Ovary (tissue), 9 donors: ENCODE data around the gene FLNC. TPM values are rescaled to one million over a fixed set of nuclear protein-coding genes. Genes with fewer than 3 reads are reported as not detected.
A peak's percentile ranks its signal among the peaks of the same experiment; 100 is the strongest.

Experiments
- DNase-seq, 5 donors: peaks; one replicate each; pipeline ENCODE4 v3.0.0-alpha.2; 2019 to 2020
- H3K27ac ChIP-seq, 2 donors: fragments of 200-600 bp; one replicate each; pipeline versions ENCODE4 v1.5.1 to v1.8.0; 2019 to 2022
- H3K27me3 ChIP-seq: fragments of 200-600 bp; one replicate; pipeline ENCODE4 v1.8.0; 2022
- H3K36me3 ChIP-seq: fragments of 200-600 bp; sonication (generic); one replicate; pipeline ENCODE4 v1.5.1; 2019
- H3K4me1 ChIP-seq: one replicate; pipeline ENCODE4 v1.8.1; 2013; ENCODE audit warnings: mild to moderate bottlenecking, moderate library complexity; ENCODE audit not compliant: insufficient read depth
- H3K4me3 ChIP-seq: fragments of 200-600 bp; sonication (generic); one replicate; pipeline ENCODE4 v1.5.1; 2017
- H3K9me3 ChIP-seq, 2 donors: fragments of 200-600 bp in 1 of 2; sonication (generic) in 1 of 2; one replicate each; pipeline versions ENCODE4 v1.5.1 to v1.8.1; 2013 to 2019; ENCODE audit warnings: mild to moderate bottlenecking in 1 of 2, moderate library complexity in 1 of 2
- EP300 ChIP-seq: sonication (generic); formaldehyde crosslinking; IDR thresholded peaks from one replicate; pipeline ENCODE4 v1.6.1; 2017; ENCODE audit warnings: antibody characterized with exemption
- POLR2A ChIP-seq: fragments of 450-650 bp; IDR thresholded peaks from one replicate; pipeline ENCODE4 v1.6.1; 2017; ENCODE audit warnings: antibody characterized with exemption, mild to moderate bottlenecking, moderate library complexity
- WGBS, 3 donors: extraction: QIAGEN DNeasy Blood & Tissue Kit in 1 of 3; methylation state at CpG; one replicate each; pipeline versions ENCODE4 v1.1.5 to v1.1.7; 2013 to 2017; 5-methylcytosine and 5-hydroxymethylcytosine counted together
- intact Hi-C, 4 donors: fragments of 100-400 bp; cut with DNase I; formaldehyde crosslinking; loops; one replicate each; pipeline versions ENCODE4 v1.11.0 to v1.15.1; 2022 to 2023
- polyA plus RNA-seq, 2 donors: library from polyadenylated mRNA; stranded (reverse); fragments of 200-250 nt in 1 of 2; fragments of 350-450 nt in 1 of 2; fragmentation: Illumina TruSeq in 1 of 2; extraction: RNeasy Lipid Tissue Mini Kit (QIAGEN cat#74804) in 1 of 2; gene quantifications; one replicate each; pipeline ENCODE4 v1.2.3, GENCODE V29; 2013 to 2014
- total RNA-seq, 7 donors: library from RNA; depleted of rRNA in 2 of 7; stranded (reverse); fragments of >200 nt in 2 of 7; fragmentation: NEBNext Ultra II Directional in 3 of 7; extraction: Animal tissue kit (Norgen Biotek cat#: 25700) in 3 of 7; gene quantifications; one replicate each; pipeline versions ENCODE4 v1.1.0 to v1.2.4, GENCODE V29; 2016 to 2023
- TF ChIP-seq, protein P1 (sequence below), 3 donors: fragments of 450-650 bp in 2 of 3; fragments of 200-600 bp in 1 of 3; IDR thresholded peaks; one replicate each; pipeline versions ENCODE4 v1.5.1 to v1.8.0; 2016 to 2022; ENCODE audit warnings: antibody characterized with exemption in 3 of 3, mild to moderate bottlenecking in 1 of 3
- donor health status: DM: no; HTN: no; CAD: no; lungs with moderate emphysema.
- donor health status: DM: no; HTN: no; CAD: no.
- donor health status: Bipolar disorder and iron deficiency.
- donor health status: DM: yes; HTN: yes; CAD: no.
- donor health status: DM: no; HTN: no; CAD: no.
- donor health status: DM: yes; HTN: yes; CAD: no.

FLNC gene
- total and polyA plus RNA-seq, 9 donors: 6.5 to 51.2 (median 16.4) TPM

- H3K9me3 ChIP-seq: no peaks in the 10 kb centered on the region
- peak within 1 kb of the TSS; percentile 28 to 36 for H3K27ac ChIP-seq
- peaks cover 10% of the 10 kb centered on the region for H3K4me1 ChIP-seq
- no peaks in the 10 kb centered on the region for H3K27me3 ChIP-seq
- peak within 1 kb of the TSS; percentile 88 for H3K4me3 ChIP-seq
- 0 to 1% (median 1%) methylated on average over 58 to 65 of the region's 65 CpGs for WGBS, 3 donors
- intact Hi-C loops: loop anchor here in 1 of 4 donors (5.0 kb wide), 1 partner anchor 126 kb away; the partner anchor contains the start of gene CALU
- no peaks in the 10 kb centered on the region for H3K36me3 ChIP-seq
- peak; percentile 97 to 100 (median 99) for DNase-seq
- peak; percentile 65 for TF ChIP-seq POLR2A
- no peak for TF ChIP-seq EP300
- TF ChIP-seq, protein P1, sequence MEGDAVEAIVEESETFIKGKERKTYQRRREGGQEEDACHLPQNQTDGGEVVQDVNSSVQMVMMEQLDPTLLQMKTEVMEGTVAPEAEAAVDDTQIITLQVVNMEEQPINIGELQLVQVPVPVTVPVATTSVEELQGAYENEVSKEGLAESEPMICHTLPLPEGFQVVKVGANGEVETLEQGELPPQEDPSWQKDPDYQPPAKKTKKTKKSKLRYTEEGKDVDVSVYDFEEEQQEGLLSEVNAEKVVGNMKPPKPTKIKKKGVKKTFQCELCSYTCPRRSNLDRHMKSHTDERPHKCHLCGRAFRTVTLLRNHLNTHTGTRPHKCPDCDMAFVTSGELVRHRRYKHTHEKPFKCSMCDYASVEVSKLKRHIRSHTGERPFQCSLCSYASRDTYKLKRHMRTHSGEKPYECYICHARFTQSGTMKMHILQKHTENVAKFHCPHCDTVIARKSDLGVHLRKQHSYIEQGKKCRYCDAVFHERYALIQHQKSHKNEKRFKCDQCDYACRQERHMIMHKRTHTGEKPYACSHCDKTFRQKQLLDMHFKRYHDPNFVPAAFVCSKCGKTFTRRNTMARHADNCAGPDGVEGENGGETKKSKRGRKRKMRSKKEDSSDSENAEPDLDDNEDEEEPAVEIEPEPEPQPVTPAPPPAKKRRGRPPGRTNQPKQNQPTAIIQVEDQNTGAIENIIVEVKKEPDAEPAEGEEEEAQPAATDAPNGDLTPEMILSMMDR (IDR thresholded peaks at IDR 0.05): peak in 1 of 3 donors; percentile 15
These were observed 32.6 kb downstream of the FLNC start, which contains the start of gene ATP6V1F for GRCh38 chr7:128862571-128863432. ATP6V1F (plus strand) TSS chr7:128862856; CDS start chr7:128862905, 49 bp downstream.

- intact Hi-C loops: loop anchor here in 1 of 4 donors (5.0 kb wide), 1 partner anchor 126 kb away; the partner anchor contains the start of gene CALU
- Histone ChIP-seq H3K9me3 (no peaks in the 10 kb centered on the region), H3K27ac (peak overlapping the region; percentile 28 to 36), H3K4me1 (peaks cover 10% of the 10 kb centered on the region), H3K27me3 (no peaks in the 10 kb centered on the region), H3K4me3 (peak overlapping the region; percentile 88), H3K36me3 (no peaks in the 10 kb centered on the region)
- no peak for DNase-seq
- TF ChIP-seq EP300 (no peak), POLR2A (no peak)
- TF ChIP-seq, protein P1 (IDR thresholded peaks at IDR 0.05): no peak
- 0 to 1% (median 1%) methylated on average over 6 of the region's 6 CpGs for WGBS, 3 donors
These were observed 33.3 kb downstream of the FLNC start for GRCh38 chr7:128863433-128863989.

DNA sequence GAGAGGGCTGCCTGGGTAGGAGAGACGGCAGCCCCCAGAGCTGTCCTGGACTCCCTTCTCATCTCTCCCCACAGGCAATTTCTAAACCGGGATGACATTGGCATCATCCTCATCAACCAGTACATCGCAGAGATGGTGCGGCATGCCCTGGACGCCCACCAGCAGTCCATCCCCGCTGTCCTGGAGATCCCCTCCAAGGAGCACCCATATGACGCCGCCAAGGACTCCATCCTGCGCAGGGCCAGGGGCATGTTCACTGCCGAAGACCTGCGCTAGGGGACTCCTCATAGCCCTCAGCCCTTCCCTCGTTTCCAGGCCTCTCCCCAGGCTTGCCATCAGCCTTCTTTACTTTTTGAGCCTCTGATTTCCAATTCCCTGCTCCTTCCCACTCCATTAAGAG, 35.1 kb downstream of the FLNC start:
- no peak overlapping the region for H3K4me3 ChIP-seq
- H3K27ac ChIP-seq: no peak overlapping the region
- intact Hi-C loops: no loop called here
- H3K36me3 ChIP-seq: no peaks in the 10 kb centered on the region
- DNase-seq: no peak
- peaks cover 10% of the 10 kb centered on the region for H3K4me1 ChIP-seq
- no peaks in the 10 kb centered on the region for H3K27me3 ChIP-seq
- H3K9me3 ChIP-seq: no peaks in the 10 kb centered on the region
- 93 to 95% (median 94%) methylated on average over 12 of the region's 12 CpGs for WGBS, 3 donors
- TF ChIP-seq, protein P1 (IDR thresholded peaks at IDR 0.05): no peak
- no peak for TF ChIP-seq POLR2A
- TF ChIP-seq EP300: no peak

DNA sequence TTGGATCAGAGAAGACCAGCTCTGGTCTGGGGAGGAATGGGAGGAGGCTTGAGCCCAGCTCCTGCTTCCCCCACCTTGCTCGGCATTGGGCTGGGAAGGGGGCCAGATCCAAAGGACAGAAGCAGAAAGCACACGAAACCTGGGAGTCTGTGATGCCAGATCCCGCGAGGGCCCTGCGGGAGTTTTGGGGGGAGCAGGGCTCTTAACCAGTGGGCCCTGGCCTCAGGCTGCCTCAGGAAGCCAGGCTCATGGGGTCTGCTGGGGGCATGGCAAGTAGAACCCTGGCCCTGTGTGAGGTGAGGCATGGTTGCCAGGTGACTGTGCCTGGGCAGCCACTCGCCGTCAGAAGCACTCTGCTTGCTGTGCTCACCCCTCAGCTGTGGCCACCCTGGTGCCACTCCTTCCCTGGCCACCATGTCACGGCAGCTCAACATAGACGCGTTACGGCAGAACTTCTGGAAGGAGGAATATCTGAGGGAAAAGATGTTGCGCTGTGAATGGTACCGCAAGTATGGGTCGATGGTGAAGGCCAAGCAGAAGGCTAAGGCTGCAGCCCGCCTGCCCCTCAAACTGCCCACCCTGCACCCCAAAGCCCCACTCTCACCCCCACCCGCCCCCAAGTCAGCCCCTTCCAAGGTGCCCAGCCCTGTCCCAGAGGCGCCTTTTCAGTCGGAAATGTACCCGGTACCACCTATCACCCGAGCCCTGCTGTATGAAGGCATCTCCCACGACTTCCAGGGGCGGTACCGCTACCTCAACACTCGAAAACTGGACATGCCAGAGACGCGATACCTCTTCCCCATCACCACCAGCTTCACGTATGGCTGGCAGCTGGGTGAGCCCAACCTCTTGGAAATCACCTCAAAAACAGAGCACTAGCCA, 36.0 kb downstream of the FLNC start:
- peaks cover 10% of the 10 kb centered on the region for H3K4me1 ChIP-seq
- no peaks in the 10 kb centered on the region for H3K9me3 ChIP-seq
- H3K4me3 ChIP-seq: no peak overlapping the region
- DNase-seq: no peak
- no peaks in the 10 kb centered on the region for H3K36me3 ChIP-seq
- no peak overlapping the region for H3K27ac ChIP-seq
- WGBS, 3 donors: 92 to 93% (median 92%) methylated on average over 27 of the region's 27 CpGs
- no peak for TF ChIP-seq EP300
- TF ChIP-seq POLR2A: no peak
- TF ChIP-seq, protein P1 (IDR thresholded peaks at IDR 0.05): no peak
- H3K27me3 ChIP-seq: no peaks in the 10 kb centered on the region
- intact Hi-C loops: no loop called here
